Breast epithelium (tissue), 4 donors: ENCODE measurements around the gene BARX1. TPM values are rescaled to one million over a fixed set of nuclear protein-coding genes. Genes with fewer than 3 reads are reported as not detected.
"Not testable (repeated sequence)": the region's sequence is repeated elsewhere in the genome, so short reads cannot be mapped to it uniquely, and the experiment has no call there.

ENCODE experiments used
- DNase-seq, 2 donors: peaks; one replicate each; pipeline ENCODE4 v3.0.0-alpha.2; 2019; ENCODE audit warnings: low spot score in 2 of 2
- H3K27ac ChIP-seq, 2 donors: fragments of 200-600 bp; sonication (generic) in 1 of 2; one replicate each; pipeline ENCODE4 v1.5.1; 2016 to 2019; ENCODE audit warnings: mild to moderate bottlenecking in 1 of 2
- H3K27me3 ChIP-seq, 2 donors: fragments of 200-600 bp; sonication (generic) in 1 of 2; one replicate each; pipeline versions ENCODE4 v1.5.1 to v1.6.0; 2017 to 2019; ENCODE audit warnings: control low read depth in 1 of 2, mild to moderate bottlenecking in 1 of 2
- H3K36me3 ChIP-seq: fragments of 200-600 bp; one replicate; pipeline ENCODE4 v1.5.1; 2019
- H3K4me1 ChIP-seq, 2 donors: fragments of 200-600 bp; sonication (generic); one replicate each; pipeline ENCODE4 v1.5.1; 2016 to 2019; ENCODE audit warnings: control low read depth in 1 of 2
- H3K4me3 ChIP-seq, 3 donors: fragments of 200-600 bp; sonication (generic); 1 replicate in 2 of 3; 2 replicates in 1 of 3; pipeline ENCODE4 v1.5.1; 2016 to 2019; ENCODE audit warnings: mild to moderate bottlenecking in 3 of 3, moderate library complexity in 2 of 3
- H3K9me3 ChIP-seq, 2 donors: fragments of 200-600 bp; sonication (generic) in 1 of 2; one replicate each; pipeline ENCODE4 v1.5.1; 2016 to 2019; ENCODE audit warnings: control low read depth in 1 of 2
- POLR2A ChIP-seq: fragments of 450-650 bp; IDR thresholded peaks from one replicate; pipeline ENCODE4 v1.6.1; 2016; ENCODE audit warnings: antibody characterized with exemption, mild to moderate bottlenecking, moderate library complexity
- POLR2AphosphoS5 ChIP-seq, 3 donors: sonication (generic); formaldehyde crosslinking; IDR thresholded peaks; one replicate each; pipeline ENCODE4 v1.6.1; 2017; ENCODE audit warnings: antibody characterized with exemption in 3 of 3
- intact Hi-C: fragments of 100-400 bp; cut with DNase I; formaldehyde crosslinking; loops from one replicate; pipeline ENCODE4 v1.15.1; 2023; ENCODE audit warnings: low total_unique reads
- total RNA-seq, 3 donors: library from RNA; depleted of rRNA; stranded (reverse); fragments of >200 nt; gene quantifications; one replicate each; pipeline ENCODE4 v1.1.0, GENCODE V29; 2016
- TF ChIP-seq, protein P1 (sequence below), 3 donors: fragments of 450-650 bp; IDR thresholded peaks; one replicate each; pipeline ENCODE4 v1.5.1; 2016 to 2017; ENCODE audit warnings: antibody characterized with exemption in 3 of 3, mild to moderate bottlenecking in 3 of 3, moderate library complexity in 3 of 3

The BARX1 gene
- total RNA-seq, 3 donors from 2014 or later = 2.6 to 2.9 TPM; not detected in 1

DNA sequence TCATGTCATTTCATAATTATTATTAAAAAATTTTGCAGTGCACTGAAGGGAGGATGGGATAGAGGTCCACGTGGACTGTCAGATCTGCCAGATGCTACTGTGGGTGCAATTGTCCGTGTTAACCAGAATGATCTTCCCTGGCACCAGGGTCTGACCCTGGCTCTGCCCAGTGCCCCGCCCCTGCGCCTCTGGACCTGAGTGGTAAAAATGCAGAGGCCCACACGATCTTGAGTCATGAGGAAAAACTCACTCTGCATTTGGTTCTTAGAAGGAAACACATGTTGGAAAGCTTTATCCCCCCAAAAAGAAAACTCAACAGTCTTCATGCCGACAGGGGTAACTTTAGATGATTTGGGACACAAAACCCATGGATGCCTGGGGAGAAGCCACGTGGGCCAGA lies 20.1 kb upstream of the BARX1 start:
- intact Hi-C loops = no loop called here
- no peak overlapping the region for H3K27ac ChIP-seq

DNA sequence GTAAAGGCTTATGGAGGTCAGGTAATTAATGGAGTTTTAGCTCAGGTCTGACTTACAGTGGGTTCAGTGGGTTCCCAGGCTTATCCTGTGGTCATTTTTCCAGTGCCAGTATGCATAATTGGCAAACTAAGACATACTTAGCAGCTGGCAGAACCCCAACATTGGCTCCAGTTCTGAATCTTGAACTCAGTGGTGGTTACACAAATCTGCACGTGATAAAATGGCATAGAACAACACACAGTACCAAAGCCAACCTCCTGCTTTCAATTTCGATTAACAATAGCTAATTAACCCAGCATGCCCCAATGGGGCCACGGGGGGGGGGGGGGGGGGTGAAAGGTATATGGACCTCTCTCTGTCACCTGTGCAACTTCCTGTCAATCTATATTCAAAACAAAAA lies 19.0 kb upstream of the BARX1 start:
- no peak for DNase-seq
- Histone ChIP-seq H3K36me3 (no peaks in the 10 kb centered on the region), H3K27ac (no peak overlapping the region), H3K4me1 (no peaks in the 10 kb centered on the region), H3K4me3 (no peak overlapping the region), H3K9me3 (peaks cover 14 to 18% of the 10 kb centered on the region in 2 donors), H3K27me3 (no peaks in the 10 kb centered on the region)
- intact Hi-C loops = no loop called here
- TF ChIP-seq POLR2AphosphoS5 (IDR thresholded peaks at IDR 0.05) = no peak
- no peak for TF ChIP-seq POLR2A
- TF ChIP-seq, protein P1, sequence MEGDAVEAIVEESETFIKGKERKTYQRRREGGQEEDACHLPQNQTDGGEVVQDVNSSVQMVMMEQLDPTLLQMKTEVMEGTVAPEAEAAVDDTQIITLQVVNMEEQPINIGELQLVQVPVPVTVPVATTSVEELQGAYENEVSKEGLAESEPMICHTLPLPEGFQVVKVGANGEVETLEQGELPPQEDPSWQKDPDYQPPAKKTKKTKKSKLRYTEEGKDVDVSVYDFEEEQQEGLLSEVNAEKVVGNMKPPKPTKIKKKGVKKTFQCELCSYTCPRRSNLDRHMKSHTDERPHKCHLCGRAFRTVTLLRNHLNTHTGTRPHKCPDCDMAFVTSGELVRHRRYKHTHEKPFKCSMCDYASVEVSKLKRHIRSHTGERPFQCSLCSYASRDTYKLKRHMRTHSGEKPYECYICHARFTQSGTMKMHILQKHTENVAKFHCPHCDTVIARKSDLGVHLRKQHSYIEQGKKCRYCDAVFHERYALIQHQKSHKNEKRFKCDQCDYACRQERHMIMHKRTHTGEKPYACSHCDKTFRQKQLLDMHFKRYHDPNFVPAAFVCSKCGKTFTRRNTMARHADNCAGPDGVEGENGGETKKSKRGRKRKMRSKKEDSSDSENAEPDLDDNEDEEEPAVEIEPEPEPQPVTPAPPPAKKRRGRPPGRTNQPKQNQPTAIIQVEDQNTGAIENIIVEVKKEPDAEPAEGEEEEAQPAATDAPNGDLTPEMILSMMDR (IDR thresholded peaks at IDR 0.05) = no peak

More for the DNA sequence above, 20.1 kb upstream of the BARX1 start:
- DNase-seq = no peak
- TF ChIP-seq POLR2A = no peak
- TF ChIP-seq, protein P1 (IDR thresholded peaks at IDR 0.05) = no peak
- TF ChIP-seq POLR2AphosphoS5 (IDR thresholded peaks at IDR 0.05) = no peak
- no peak overlapping the region for H3K4me3 ChIP-seq
- H3K27me3 ChIP-seq = peaks cover 0 to 7% of the 10 kb centered on the region in 2 donors
- no peaks in the 10 kb centered on the region for H3K4me1 ChIP-seq
- H3K36me3 ChIP-seq = no peaks in the 10 kb centered on the region
- H3K9me3 ChIP-seq = peaks cover 14 to 18% of the 10 kb centered on the region in 2 donors

DNA sequence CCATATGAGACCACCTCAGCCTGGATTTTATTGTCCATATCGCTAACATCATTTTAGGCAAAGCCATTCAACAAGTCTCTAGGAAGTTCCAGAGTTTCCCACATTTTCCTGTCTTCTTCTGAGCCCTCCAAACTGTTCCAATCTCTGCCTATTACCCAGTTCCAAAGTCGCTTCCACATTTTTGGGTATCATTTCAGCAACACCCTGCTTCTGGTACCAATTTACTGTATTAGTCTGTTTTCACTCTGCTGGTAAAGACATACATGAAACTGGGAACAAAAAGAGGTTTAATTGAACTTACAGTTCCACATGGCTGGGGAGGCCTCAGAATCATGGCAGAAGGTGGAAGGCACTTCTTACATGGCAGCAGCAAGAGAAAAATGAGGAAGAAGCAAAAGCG lies 17.5 kb upstream of the BARX1 start:
- intact Hi-C loops, H3K36me3 ChIP-seq, H3K27ac ChIP-seq, H3K4me3 ChIP-seq, H3K27me3 ChIP-seq, DNase-seq, H3K4me1 ChIP-seq: not testable (repeated sequence)
- peaks cover 14 to 18% of the 10 kb centered on the region in 2 donors for H3K9me3 ChIP-seq

DNA sequence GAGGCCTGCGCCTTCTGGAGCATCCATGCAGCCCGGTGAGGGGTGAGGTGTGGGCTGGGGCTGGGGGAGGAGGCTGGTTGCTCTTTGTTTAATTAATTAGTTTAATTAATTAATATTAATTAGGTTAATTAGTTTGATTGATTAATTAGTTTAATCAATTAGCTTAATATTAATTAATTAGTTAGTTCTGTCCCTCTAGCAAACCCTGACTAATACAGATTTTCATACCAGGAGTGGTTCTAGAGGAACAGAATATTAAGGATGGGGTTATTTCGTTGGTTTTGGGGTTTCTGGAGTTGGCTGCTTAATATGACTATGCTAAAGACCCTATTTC lies 14.1 kb upstream of the BARX1 start:
- H3K36me3 ChIP-seq = no peaks in the 10 kb centered on the region
- H3K9me3 ChIP-seq = peaks cover 14 to 18% of the 10 kb centered on the region in 2 donors
- DNase-seq = no peak
- H3K27me3 ChIP-seq = no peaks in the 10 kb centered on the region
- H3K4me3 ChIP-seq = no peak overlapping the region
- no peak overlapping the region for H3K27ac ChIP-seq
- intact Hi-C loops = no loop called here
- TF ChIP-seq, protein P1 (IDR thresholded peaks at IDR 0.05) = no peak
- H3K4me1 ChIP-seq = no peaks in the 10 kb centered on the region

GRCh38 chr9:93968451-93969327 lies 13.5 kb upstream of the BARX1 start:
- intact Hi-C loops = no loop called here
- Histone ChIP-seq H3K36me3 (no peaks in the 10 kb centered on the region), H3K27me3 (no peaks in the 10 kb centered on the region), H3K4me3 (no peak overlapping the region), H3K4me1 (no peaks in the 10 kb centered on the region), H3K9me3 (peaks cover 14 to 18% of the 10 kb centered on the region in 2 donors), H3K27ac (no peak overlapping the region)
- no peak for DNase-seq
- TF ChIP-seq, protein P1 (IDR thresholded peaks at IDR 0.05) = no peak
- no peak for TF ChIP-seq POLR2AphosphoS5 (IDR thresholded peaks at IDR 0.05)
- TF ChIP-seq POLR2A = no peak
